Measurements from ENCODE around the gene RNF40. TPM values are rescaled to one million over a fixed set of nuclear protein-coding genes. Genes with fewer than 3 reads are reported as not detected.

RNF40 gene
- total RNA-seq, 4 donors from 2014 or later: 20.5 to 130 (median 86.0) TPM

- intact Hi-C loops (cut with DNase I; ENCODE audit: low total_unique reads): no loop called here
- H3K9me3 ChIP-seq: no peaks in the 10 kb centered on the region
- H3K36me3 ChIP-seq: no peaks in the 10 kb centered on the region
- DNase-seq: no peak
- H3K4me1 ChIP-seq: peaks cover 7 to 23% of the 10 kb centered on the region in 2 donors
- TF ChIP-seq POLR2A (IDR thresholded peaks at IDR 0.05) (no peak), CTCF (IDR thresholded peaks at IDR 0.05) (no peak)
- peak overlapping the region; percentile 93 to 96 for H3K27ac ChIP-seq
- H3K27me3 ChIP-seq: no peaks in the 10 kb centered on the region
- H3K4me3 ChIP-seq: peak overlapping the region; percentile 79 to 97
These were observed 1.0 kb downstream of the RNF40 start for GRCh38 chr16:30762991-30763725.

- peaks cover 7 to 23% of the 10 kb centered on the region in 2 donors for H3K4me1 ChIP-seq
- TF ChIP-seq CTCF (IDR thresholded peaks at IDR 0.05): no peak
- TF ChIP-seq POLR2A (IDR thresholded peaks at IDR 0.05): no peak
- no peak overlapping the region for H3K4me3 ChIP-seq
- H3K36me3 ChIP-seq: no peaks in the 10 kb centered on the region
- no peak overlapping the region for H3K27ac ChIP-seq
- no peak for DNase-seq
- no peaks in the 10 kb centered on the region for H3K9me3 ChIP-seq
- intact Hi-C loops (cut with DNase I; ENCODE audit: low total_unique reads): no loop called here
- no peaks in the 10 kb centered on the region for H3K27me3 ChIP-seq
These were observed 2.0 kb downstream of the RNF40 start for GRCh38 chr16:30764086-30764485.

GRCh38 chr16:30764816-30765465 is 2.8 kb downstream of the RNF40 start:
- Histone ChIP-seq H3K36me3 (no peaks in the 10 kb centered on the region), H3K4me3 (no peak overlapping the region), H3K27me3 (no peaks in the 10 kb centered on the region), H3K27ac (no peak overlapping the region), H3K9me3 (no peaks in the 10 kb centered on the region), H3K4me1 (peaks cover 7 to 23% of the 10 kb centered on the region in 2 donors)
- intact Hi-C loops (cut with DNase I; ENCODE audit: low total_unique reads): no loop called here
- TF ChIP-seq POLR2A (IDR thresholded peaks at IDR 0.05) (no peak), CTCF (IDR thresholded peaks at IDR 0.05) (no peak)
- no peak for DNase-seq

GRCh38 chr16:30766206-30766932 is 4.2 kb downstream of the RNF40 start:
- H3K27me3 ChIP-seq: no peaks in the 10 kb centered on the region
- TF ChIP-seq POLR2A (IDR thresholded peaks at IDR 0.05) (no peak), CTCF (IDR thresholded peaks at IDR 0.05) (no peak)
- no peak for DNase-seq
- H3K27ac ChIP-seq: no peak overlapping the region
- no peak overlapping the region for H3K4me3 ChIP-seq
- no peaks in the 10 kb centered on the region for H3K9me3 ChIP-seq
- peaks cover 3 to 16% of the 10 kb centered on the region in 2 donors for H3K4me1 ChIP-seq
- H3K36me3 ChIP-seq: no peaks in the 10 kb centered on the region
- intact Hi-C loops (cut with DNase I; ENCODE audit: low total_unique reads): no loop called here

GRCh38 chr16:30766933-30767284 is 4.8 kb downstream of the RNF40 start:
- H3K4me1 ChIP-seq: peaks cover 3 to 14% of the 10 kb centered on the region in 2 donors
- H3K36me3 ChIP-seq: no peaks in the 10 kb centered on the region
- H3K9me3 ChIP-seq: no peaks in the 10 kb centered on the region
- no peak overlapping the region for H3K27ac ChIP-seq
- no peak for DNase-seq
- H3K4me3 ChIP-seq: no peak overlapping the region
- intact Hi-C loops (cut with DNase I; ENCODE audit: low total_unique reads): no loop called here
- TF ChIP-seq POLR2A (IDR thresholded peaks at IDR 0.05) (no peak), CTCF (IDR thresholded peaks at IDR 0.05) (no peak)
- H3K27me3 ChIP-seq: no peaks in the 10 kb centered on the region
